OCI-M2 (cell line): Measurements from ENCODE around the gene ADPRHL1.

Source experiments
- DNase-seq: peaks from one replicate; lab custom pipeline; 2025; ENCODE audit not compliant: unreplicated experiment; lab: John Stamatoyannopoulos, UW

The ADPRHL1 gene

DNA sequence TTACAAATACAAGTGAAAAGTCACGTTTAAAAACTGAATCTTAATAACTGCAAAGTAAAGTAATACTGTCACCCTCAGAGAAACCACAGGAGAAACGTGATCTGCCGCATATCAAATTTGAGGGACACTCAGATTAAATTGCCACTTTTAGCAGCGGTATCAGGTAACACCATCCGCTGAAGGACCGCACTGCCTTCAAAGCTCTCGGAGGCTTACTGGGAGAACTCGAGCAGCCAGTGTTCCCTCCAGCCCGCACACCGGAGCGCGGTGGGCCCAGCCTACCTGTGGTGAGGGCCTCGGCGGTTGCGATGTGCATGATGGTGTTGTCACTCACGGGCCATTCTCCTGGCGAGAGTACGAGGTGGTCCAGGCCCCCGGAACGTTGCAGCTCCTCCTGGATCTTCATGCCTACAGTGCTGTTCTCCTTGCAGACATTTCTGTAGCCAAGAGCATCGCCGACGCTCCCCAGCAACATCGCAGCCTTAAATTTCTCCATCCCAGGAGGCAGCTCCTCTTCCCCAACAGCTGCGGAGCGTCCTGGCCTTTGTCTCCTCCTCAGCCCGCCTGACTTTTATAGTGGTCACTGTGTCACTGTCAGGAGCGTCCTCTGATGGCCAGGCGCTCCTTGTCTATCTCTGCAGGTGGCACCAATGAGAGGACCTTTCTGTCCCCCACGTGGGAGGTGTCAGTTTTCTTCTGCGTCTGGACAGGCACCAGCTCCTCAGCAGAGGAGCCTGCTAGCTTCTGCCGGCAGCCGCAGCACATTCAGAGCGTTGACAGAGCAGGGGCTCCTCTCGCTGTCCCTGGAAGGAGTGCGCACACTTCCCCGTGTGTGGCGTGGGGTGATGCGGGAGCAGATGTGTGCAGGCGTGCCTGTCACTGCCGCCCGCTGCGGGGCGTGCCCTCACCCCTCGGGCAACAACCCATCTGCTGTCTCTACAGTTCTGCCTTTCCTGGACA lies at the start of gene ADPRHL1:
Gene ADPRHL1, minus strand, starts transcription at position 547 of the 960 bp plus-strand sequence. Its CDS starts 51 bp downstream, at position 496.
- DNase-seq, result no peak

GRCh38 chr13:113502686-113503085 lies 49.4 kb upstream of the ADPRHL1 start:
- DNase-seq, result no peak

- no peak for DNase-seq
These were observed 47.4 kb upstream of the ADPRHL1 start for GRCh38 chr13:113500530-113501265.

DNA sequence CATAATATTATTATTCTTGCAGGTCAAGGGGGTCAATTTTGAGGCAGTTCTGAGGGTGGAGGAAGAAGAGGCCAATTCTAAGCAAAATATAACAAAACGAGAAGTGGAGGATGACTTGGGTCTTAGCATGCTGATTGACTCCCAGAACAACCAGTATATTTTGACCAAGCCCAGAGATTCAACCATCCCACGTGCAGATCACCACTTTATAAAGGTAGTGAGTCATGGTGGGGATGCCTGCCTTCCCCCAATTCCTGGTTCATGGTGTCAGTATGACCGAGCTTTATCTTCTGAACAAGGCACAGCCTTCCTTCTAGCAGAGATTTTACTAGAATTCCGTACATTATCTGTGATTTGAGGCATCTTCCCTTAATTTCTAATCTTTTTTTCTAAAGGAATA lies 46.6 kb upstream of the ADPRHL1 start:
- no peak for DNase-seq

DNA sequence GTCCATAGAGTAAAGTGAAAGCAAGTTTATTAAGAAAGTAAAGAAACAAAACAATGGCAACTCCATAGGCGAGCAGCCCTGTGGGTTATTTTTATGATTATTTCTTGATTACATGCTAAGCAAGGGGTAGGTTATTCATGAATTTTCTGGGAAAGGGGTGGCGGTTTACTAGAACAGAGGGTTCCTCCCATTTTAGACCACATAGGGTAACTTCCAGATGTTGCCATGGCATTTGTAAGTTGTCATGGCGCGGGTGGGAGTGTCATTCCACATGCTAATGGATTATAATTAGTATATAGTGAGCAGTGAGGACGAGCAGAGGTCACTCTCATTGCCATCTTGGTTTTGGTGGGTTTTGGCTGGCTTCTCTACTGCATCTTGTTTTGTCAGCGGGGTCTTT lies 45.6 kb upstream of the ADPRHL1 start:
- no peak for DNase-seq

GRCh38 chr13:113497217-113497616 lies 43.9 kb upstream of the ADPRHL1 start:
- no peak for DNase-seq

- DNase-seq, result no peak
These were observed 42.4 kb upstream of the ADPRHL1 start for GRCh38 chr13:113495494-113496210.

GRCh38 chr13:113493315-113493951 lies 40.1 kb upstream of the ADPRHL1 start:
- DNase-seq, result no peak

DNA sequence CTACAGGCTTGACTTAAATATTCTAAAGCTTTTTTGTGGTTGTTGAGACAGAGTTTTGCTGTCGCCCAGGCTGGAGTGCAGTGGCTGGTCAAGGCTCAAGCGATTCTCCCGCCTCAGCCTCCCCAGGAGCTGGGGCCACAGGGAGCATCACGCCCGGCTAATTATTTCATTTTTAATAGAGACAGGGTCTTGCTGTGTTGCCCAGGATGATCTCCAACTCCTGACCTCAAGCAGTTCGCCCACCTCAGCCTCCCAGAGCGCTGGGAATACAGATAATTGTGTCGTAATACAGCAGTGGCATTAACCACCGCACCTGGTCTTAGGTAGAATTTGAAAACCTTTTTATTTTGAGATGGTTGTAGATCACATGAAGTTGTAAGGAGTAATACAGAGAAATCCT lies 38.7 kb upstream of the ADPRHL1 start:
- no peak for DNase-seq

DNA sequence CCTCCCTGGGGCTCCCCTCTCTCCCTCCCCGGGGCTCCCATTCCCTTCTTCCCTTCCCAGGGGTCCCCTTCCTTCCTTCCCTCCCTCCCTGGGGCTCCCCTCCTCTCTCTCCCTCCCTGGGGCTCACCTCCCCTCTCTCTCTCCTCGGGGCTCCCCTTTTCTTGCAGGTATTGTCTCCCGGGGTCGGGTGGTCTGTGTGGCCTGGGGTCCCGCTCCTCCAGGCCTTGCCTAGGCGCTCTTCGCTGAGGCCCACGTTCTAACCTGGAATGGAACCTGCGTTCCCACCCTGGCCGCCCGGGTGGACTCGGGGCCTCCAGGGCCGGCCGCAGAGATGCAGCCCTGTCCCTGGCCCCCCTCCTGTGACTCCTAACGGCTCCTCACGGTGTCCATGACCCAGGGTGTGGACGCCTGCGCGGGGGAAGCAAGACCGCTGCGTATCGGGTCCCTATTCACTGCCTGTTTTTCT lies 38.2 kb upstream of the ADPRHL1 start:
- no peak for DNase-seq

- no peak for DNase-seq
These were observed 37.5 kb upstream of the ADPRHL1 start, which contains the start of gene DCUN1D2 for GRCh38 chr13:113490496-113491417. Gene DCUN1D2, minus strand, starts transcription at chr13:113490711. Its CDS starts 42 bp downstream, at chr13:113490669.

GRCh38 chr13:113489549-113490495 lies 36.5 kb upstream of the ADPRHL1 start:
- DNase-seq, result no peak

DNA sequence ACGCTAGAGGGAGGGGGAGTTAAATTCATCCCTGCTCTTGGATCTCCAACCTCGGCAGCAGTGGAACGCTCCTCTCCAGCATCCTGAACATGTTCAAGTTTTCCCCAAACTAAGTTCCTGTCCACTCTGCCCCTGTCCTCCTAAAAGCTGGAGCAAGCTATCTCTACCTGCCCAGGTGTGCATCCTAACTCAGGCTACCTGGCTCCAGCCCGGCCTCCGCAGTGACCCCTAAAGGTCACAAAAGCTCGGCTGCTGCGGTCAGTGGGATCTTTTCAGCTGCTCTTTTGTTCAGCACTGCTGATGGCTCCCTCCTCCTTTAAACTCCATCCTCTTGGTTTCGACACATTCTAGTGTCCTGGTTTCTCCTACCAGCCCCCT lies 35.9 kb upstream of the ADPRHL1 start:
- no peak for DNase-seq

- no peak for DNase-seq
These were observed 35.0 kb upstream of the ADPRHL1 start for GRCh38 chr13:113488283-113488682.

DNA sequence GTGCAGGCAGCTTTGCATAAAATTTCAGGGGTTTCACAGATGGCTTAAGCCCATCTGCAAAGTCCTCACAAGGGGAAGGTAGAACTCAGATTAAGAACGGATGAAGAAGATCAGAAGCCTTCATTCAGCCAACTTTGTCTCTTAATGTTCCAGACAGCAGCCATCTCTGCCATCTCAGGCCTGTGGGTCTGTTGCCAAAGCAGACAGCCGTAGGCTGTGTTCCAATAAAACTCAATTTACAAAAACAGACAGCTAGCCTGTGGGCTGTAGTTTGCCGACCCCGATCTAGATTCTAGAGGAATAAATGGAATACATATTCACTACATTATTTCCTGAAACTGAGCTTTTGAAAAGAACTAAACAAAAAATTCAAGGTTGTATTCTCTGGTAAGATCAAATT lies 33.4 kb upstream of the ADPRHL1 start:
- no peak for DNase-seq

DNA sequence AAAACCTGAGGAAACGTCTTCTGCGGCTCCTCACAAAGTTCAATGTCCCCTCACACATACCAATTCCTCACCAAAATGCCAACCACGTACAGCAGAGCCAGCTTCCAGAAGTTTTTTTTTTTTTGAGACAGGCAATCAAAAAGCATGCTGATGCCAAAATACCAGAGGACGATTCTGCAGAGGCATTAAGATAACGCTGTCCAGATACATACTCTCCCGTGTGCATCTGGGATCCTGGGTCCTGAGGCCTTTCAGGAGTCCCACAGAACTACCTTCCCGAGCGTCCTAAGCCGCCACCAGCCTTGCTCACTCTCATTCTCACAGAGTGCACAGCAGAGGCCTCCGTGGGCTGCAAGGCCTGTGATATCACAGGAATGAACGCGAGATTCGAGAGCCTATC lies 32.3 kb upstream of the ADPRHL1 start:
- DNase-seq, result no peak

GRCh38 chr13:113483504-113484293 lies 30.4 kb upstream of the ADPRHL1 start:
- no peak for DNase-seq

DNA sequence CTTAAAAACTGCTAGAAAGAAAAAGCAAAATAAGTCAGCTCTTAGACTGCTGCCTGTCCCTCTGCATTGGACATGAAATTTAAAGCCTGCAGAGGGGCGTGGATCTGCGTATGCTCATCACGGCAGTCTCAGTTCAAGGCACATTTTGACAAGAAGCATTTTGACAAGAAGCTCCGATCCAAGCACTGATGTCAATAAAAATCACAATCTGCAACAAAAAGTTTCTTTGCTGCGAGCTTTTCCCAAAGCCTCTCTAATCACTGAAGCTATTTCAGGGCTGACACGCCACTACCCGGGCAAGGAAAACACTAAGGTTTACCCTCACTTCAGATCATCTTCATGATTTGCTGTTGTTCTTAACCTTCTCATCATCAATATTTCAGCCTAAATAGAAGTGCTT lies 29.8 kb upstream of the ADPRHL1 start:
- DNase-seq, result no peak
